Natural killer cell (primary cell): Measurements from ENCODE around the gene FCER1G. TPM values are rescaled to one million over a fixed set of nuclear protein-coding genes. Genes with fewer than 3 reads are reported as not detected.

Experiments
- ATAC-seq, 3 donors: fragments of 150-1000 bp in 2 of 3; fragments of 200-7000 bp in 1 of 3; cut with Tn5 transposase; 1 replicate in 1 of 3; 2 replicates in 2 of 3; pipeline ENCODE4 v1.10.0; 2021; ENCODE audit warnings: mild to moderate bottlenecking in 2 of 3, moderate library complexity in 2 of 3
- DNase-seq, 2 donors: peaks; one replicate each; pipeline versions ENCODE4 v3.0.0 to v3.0.0-alpha.2; 2013 to 2021; ENCODE audit warnings: mixed read lengths in 1 of 2
- H3K27ac ChIP-seq: one replicate; pipeline ENCODE4 v1.5.1; 2013; ENCODE audit warnings: mild to moderate bottlenecking, low read length
- H3K27me3 ChIP-seq: one replicate; pipeline ENCODE4 v1.6.1; 2013; ENCODE audit warnings: low read length; ENCODE audit not compliant: control insufficient read depth, insufficient read depth
- H3K36me3 ChIP-seq: one replicate; pipeline ENCODE4 v1.6.1; 2013; ENCODE audit warnings: low read length; ENCODE audit not compliant: control insufficient read depth, insufficient read depth
- H3K4me1 ChIP-seq: one replicate; pipeline ENCODE4 v1.6.1; 2013; ENCODE audit warnings: low read length; ENCODE audit not compliant: control insufficient read depth, insufficient read depth
- H3K4me3 ChIP-seq: one replicate; pipeline ENCODE4 v1.5.1; 2013; ENCODE audit warnings: low read length
- H3K9me3 ChIP-seq: one replicate; pipeline ENCODE4 v1.6.1; 2013; ENCODE audit warnings: low read length; ENCODE audit not compliant: control insufficient read depth, insufficient read depth
- H3K27ac Mint-ChIP-seq, 2 donors: one replicate each; pipeline ENCODE4 v1.8.0; 2022; ENCODE audit warnings: mild to moderate bottlenecking in 2 of 2, mixed read lengths in 2 of 2, moderate library complexity in 1 of 2
- H3K27me3 Mint-ChIP-seq, 2 donors: one replicate each; pipeline ENCODE4 v1.8.0; 2022; ENCODE audit warnings: low read depth in 2 of 2, mixed read lengths in 2 of 2
- H3K36me3 Mint-ChIP-seq: one replicate; pipeline ENCODE4 v1.8.0; 2022; ENCODE audit warnings: mixed read lengths
- H3K4me1 Mint-ChIP-seq, 2 donors: one replicate each; pipeline ENCODE4 v1.8.0; 2022; ENCODE audit warnings: mixed read lengths in 2 of 2
- H3K4me3 Mint-ChIP-seq: one replicate; pipeline ENCODE4 v1.8.0; 2022; ENCODE audit warnings: mild to moderate bottlenecking, moderate library complexity, mixed read lengths
- H3K9me3 Mint-ChIP-seq, 2 donors: one replicate each; pipeline ENCODE4 v1.8.0; 2022; ENCODE audit warnings: mixed read lengths in 2 of 2
- CTCF ChIP-seq: fragments of 200-600 bp; IDR thresholded peaks from one replicate; pipeline ENCODE4 v1.8.0; 2022; ENCODE audit warnings: antibody characterized with exemption
- WGBS: methylation state at CpG from one replicate; pipeline ENCODE4 v1.1.7; 2013; ENCODE audit warnings: missing lambda C conversion rate; ENCODE audit not compliant: insufficient coverage; 5-methylcytosine and 5-hydroxymethylcytosine counted together
- intact Hi-C: fragments of 100-400 bp; cut with micrococcal nuclease; formaldehyde crosslinking; loops from one replicate; pipeline ENCODE4 v1.14.2; 2022
- total RNA-seq, 4 donors: library from RNA; stranded (reverse); fragments of 120-200 nt in 1 of 4; gene quantifications; one replicate each; pipeline versions ENCODE4 v1.2.3 to v1.2.4, GENCODE V29; 2013 to 2022

The FCER1G gene
- total RNA-seq, 3 donors from 2014 or later (not counting 1 experiment from before 2014, with no cell fraction given): 226 to 281 (median 259) TPM

- H3K4me1 Mint-ChIP-seq: peaks cover 21 to 25% of the 10 kb centered on the region in 2 donors
- WGBS: 96% methylated on average over 7 of the region's 7 CpGs
- Histone ChIP-seq H3K36me3 (peaks cover 19% of the 10 kb centered on the region), H3K4me1 (peaks cover 23% of the 10 kb centered on the region), H3K27me3 (no peaks in the 10 kb centered on the region), H3K4me3 (no peak overlapping the region), H3K9me3 (no peaks in the 10 kb centered on the region), H3K27ac (no peak overlapping the region)
- H3K9me3 Mint-ChIP-seq: no peaks in the 10 kb centered on the region
- no peak overlapping the region for H3K27ac Mint-ChIP-seq
- no peak overlapping the region for H3K4me3 Mint-ChIP-seq
- H3K27me3 Mint-ChIP-seq: no peaks in the 10 kb centered on the region
- H3K36me3 Mint-ChIP-seq: no peaks in the 10 kb centered on the region
- DNase-seq: no peak
- ATAC-seq: no peak
- intact Hi-C loops: no loop called here
- no peak for TF ChIP-seq CTCF
These were observed 15.7 kb downstream of the FCER1G start for GRCh38 chr1:161230762-161231161.

DNA sequence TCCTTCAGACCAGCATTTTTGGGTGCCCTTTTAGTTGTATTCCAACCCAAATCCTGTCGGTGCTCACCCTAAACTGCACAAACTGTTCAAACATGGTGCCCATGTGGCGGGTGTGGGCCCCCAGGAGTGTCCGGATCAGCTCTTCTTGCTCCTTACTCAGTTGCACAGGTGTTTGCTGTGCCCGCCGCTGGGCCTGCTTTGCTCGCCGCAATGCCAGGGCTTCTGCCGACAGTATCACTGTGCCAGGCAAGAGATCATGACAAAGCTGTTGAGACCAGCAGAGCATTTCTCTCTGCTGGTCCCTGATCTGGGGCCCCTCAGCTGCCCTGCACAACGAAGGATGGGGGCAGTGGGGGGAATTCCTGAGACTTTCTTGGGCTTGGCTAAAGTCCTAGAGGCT, 18.0 kb downstream of the FCER1G start:
- TF ChIP-seq CTCF: no peak
- no peaks in the 10 kb centered on the region for H3K9me3 Mint-ChIP-seq
- intact Hi-C loops: no loop called here
- DNase-seq (no peak), ATAC-seq (no peak)
- Histone ChIP-seq H3K36me3 (peaks cover 19% of the 10 kb centered on the region), H3K27ac (no peak overlapping the region), H3K27me3 (no peaks in the 10 kb centered on the region), H3K9me3 (no peaks in the 10 kb centered on the region), H3K4me1 (peaks cover under 1% of the 10 kb centered on the region), H3K4me3 (no peak overlapping the region)
- H3K4me3 Mint-ChIP-seq: no peak overlapping the region
- H3K27me3 Mint-ChIP-seq: peaks cover 0 to under 1% of the 10 kb centered on the region in 2 donors
- H3K27ac Mint-ChIP-seq: no peak overlapping the region
- WGBS: 86% methylated on average over 9 of the region's 9 CpGs
- peaks cover 0 to 1% of the 10 kb centered on the region in 2 donors for H3K4me1 Mint-ChIP-seq
- H3K36me3 Mint-ChIP-seq: no peaks in the 10 kb centered on the region

- DNase-seq (no peak), ATAC-seq (peak in 2 of 3 donors; percentile 10 to 40)
- Mint-ChIP-seq H3K27me3 (peaks cover 3 to 12% of the 10 kb centered on the region in 2 donors), H3K27ac (no peak overlapping the region), H3K4me3 (no peak overlapping the region), H3K9me3 (no peaks in the 10 kb centered on the region), H3K36me3 (no peaks in the 10 kb centered on the region), H3K4me1 (no peaks in the 10 kb centered on the region)
- 67% methylated on average over 5 of the region's 5 CpGs for WGBS
- H3K4me1 ChIP-seq: no peaks in the 10 kb centered on the region
- H3K27me3 ChIP-seq: no peaks in the 10 kb centered on the region
- no peak overlapping the region for H3K4me3 ChIP-seq
- intact Hi-C loops: no loop called here
- H3K9me3 ChIP-seq: no peaks in the 10 kb centered on the region
- no peak overlapping the region for H3K27ac ChIP-seq
- H3K36me3 ChIP-seq: no peaks in the 10 kb centered on the region
- no peak for TF ChIP-seq CTCF
These were observed 21.1 kb downstream of the FCER1G start for GRCh38 chr1:161235957-161236775.
